Mucosa of rectum (tissue), 2 donors: ENCODE data around the gene TRPT1.
"Not testable (repeated sequence)": the region's sequence is repeated elsewhere in the genome, so short reads cannot be mapped to it uniquely, and the experiment has no call there.

ENCODE experiments used
- H3K27ac ChIP-seq, 2 donors: one replicate each; pipeline ENCODE4 v1.7.0; 2013; ENCODE audit warnings: inconsistent platforms in 2 of 2, low read depth in 2 of 2, low read length in 2 of 2
- H3K27me3 ChIP-seq, 2 donors: one replicate each; pipeline ENCODE4 v1.7.0; 2013; ENCODE audit warnings: low read length in 2 of 2; ENCODE audit not compliant: control insufficient read depth in 2 of 2, insufficient read depth in 2 of 2
- H3K36me3 ChIP-seq, 2 donors: one replicate each; pipeline ENCODE4 v1.7.0; 2013; ENCODE audit warnings: low read length in 2 of 2; ENCODE audit not compliant: control insufficient read depth in 2 of 2, insufficient read depth in 2 of 2
- H3K4me1 ChIP-seq, 2 donors: one replicate each; pipeline ENCODE4 v1.7.0; 2013; ENCODE audit warnings: low read length in 2 of 2, mild to moderate bottlenecking in 1 of 2; ENCODE audit not compliant: control insufficient read depth in 2 of 2, insufficient read depth in 2 of 2
- H3K4me3 ChIP-seq, 2 donors: one replicate each; pipeline ENCODE4 v1.7.0; 2013; ENCODE audit warnings: low read length in 2 of 2
- H3K9ac ChIP-seq, 2 donors: one replicate each; pipeline ENCODE4 v1.7.0; 2013; ENCODE audit warnings: low read length in 2 of 2, low read depth in 1 of 2, mild to moderate bottlenecking in 1 of 2
- H3K9me3 ChIP-seq, 2 donors: one replicate each; pipeline ENCODE4 v1.7.0; 2013; ENCODE audit warnings: low read length in 2 of 2; ENCODE audit not compliant: control insufficient read depth in 2 of 2
- donor health status: healthy.
- donor health status: Normal muscosa, but diverticular disease.

TRPT1 gene

GRCh38 chr11:64250415-64251015 lies 24.5 kb upstream of the TRPT1 start:
- Histone ChIP-seq H3K27ac (no peak overlapping the region), H3K4me3 (peak overlapping the region; percentile 73), H3K36me3 (peaks cover 11% of the 10 kb centered on the region in 2 donors), H3K9ac (peak overlapping the region in 1 of 2 donors; percentile 76), H3K9me3 (no peaks in the 10 kb centered on the region), H3K27me3 (no peaks in the 10 kb centered on the region), H3K4me1 (peaks cover 35 to 36% of the 10 kb centered on the region in 2 donors)

GRCh38 chr11:64249563-64250414 lies 23.8 kb upstream of the TRPT1 start:
- peaks cover 41 to 42% of the 10 kb centered on the region in 2 donors for H3K4me1 ChIP-seq
- H3K36me3 ChIP-seq = peaks cover 4% of the 10 kb centered on the region in 2 donors
- no peak overlapping the region for H3K9ac ChIP-seq
- no peak overlapping the region for H3K27ac ChIP-seq
- H3K4me3 ChIP-seq = no peak overlapping the region
- no peaks in the 10 kb centered on the region for H3K9me3 ChIP-seq
- H3K27me3 ChIP-seq = no peaks in the 10 kb centered on the region

- Histone ChIP-seq H3K9me3 (no peaks in the 10 kb centered on the region), H3K4me3 (no peak overlapping the region), H3K4me1 (peaks cover 41 to 42% of the 10 kb centered on the region in 2 donors), H3K36me3 (no peaks in the 10 kb centered on the region), H3K9ac (no peak overlapping the region), H3K27ac (no peak overlapping the region), H3K27me3 (no peaks in the 10 kb centered on the region)
Observed at GRCh38 chr11:64249038-64249437, 23.1 kb upstream of the TRPT1 start.

GRCh38 chr11:64248578-64248977 lies 22.6 kb upstream of the TRPT1 start:
- Histone ChIP-seq H3K27ac (no peak overlapping the region), H3K9ac (no peak overlapping the region), H3K9me3 (no peaks in the 10 kb centered on the region), H3K4me3 (no peak overlapping the region), H3K27me3 (no peaks in the 10 kb centered on the region), H3K36me3 (peaks cover 1 to 2% of the 10 kb centered on the region in 2 donors), H3K4me1 (peaks cover 38 to 42% of the 10 kb centered on the region in 2 donors)

- Histone ChIP-seq H3K27me3 (no peaks in the 10 kb centered on the region), H3K4me1 (peaks cover 35 to 42% of the 10 kb centered on the region in 2 donors), H3K9me3 (no peaks in the 10 kb centered on the region), H3K36me3 (peaks cover 7% of the 10 kb centered on the region in 2 donors), H3K27ac (peak overlapping the region; percentile 92 to 95), H3K4me3 (peak overlapping the region; percentile 95 to 97), H3K9ac (peak overlapping the region; percentile 86 to 89)
Observed at GRCh38 chr11:64247729-64248531, 21.9 kb upstream of the TRPT1 start.

- H3K9ac ChIP-seq = peak within 1 kb of the TSS; percentile 86 to 89
- H3K27me3 ChIP-seq = no peaks in the 10 kb centered on the region
- H3K36me3 ChIP-seq = peaks cover 7 to 8% of the 10 kb centered on the region in 2 donors
- H3K27ac ChIP-seq = peak within 1 kb of the TSS; percentile 93 to 95
- peak within 1 kb of the TSS; percentile 95 to 97 for H3K4me3 ChIP-seq
- H3K4me1 ChIP-seq = peaks cover 38 to 44% of the 10 kb centered on the region in 2 donors
- no peaks in the 10 kb centered on the region for H3K9me3 ChIP-seq
Observed at GRCh38 chr11:64246871-64247728, 21.1 kb upstream of the TRPT1 start, which contains the start of gene PPP1R14B. Gene PPP1R14B, minus strand, starts transcription at chr11:64246943. Its CDS starts 270 bp downstream, at chr11:64246673.

- not testable (repeated sequence) for H3K27me3 ChIP-seq, H3K36me3 ChIP-seq, H3K9me3 ChIP-seq
- H3K9ac ChIP-seq = peak overlapping the region in 1 of 2 donors; percentile 84
- peak overlapping the region; percentile 91 for H3K4me3 ChIP-seq
- peak overlapping the region; percentile 93 to 95 for H3K27ac ChIP-seq
- peaks cover 37 to 43% of the 10 kb centered on the region in 2 donors for H3K4me1 ChIP-seq
Observed at GRCh38 chr11:64246621-64246870, 20.6 kb upstream of the TRPT1 start.

GRCh38 chr11:64245797-64246620 lies 20.0 kb upstream of the TRPT1 start:
- Histone ChIP-seq H3K9ac (peak overlapping the region; percentile 84), H3K27me3 (no peaks in the 10 kb centered on the region), H3K4me3 (peak overlapping the region; percentile 91), H3K9me3 (no peaks in the 10 kb centered on the region), H3K27ac (peak overlapping the region; percentile 93), H3K4me1 (peaks cover 36 to 41% of the 10 kb centered on the region in 2 donors), H3K36me3 (peaks cover 7 to 8% of the 10 kb centered on the region in 2 donors)

- Histone ChIP-seq H3K9me3 (no peaks in the 10 kb centered on the region), H3K27ac (peak overlapping the region; percentile 93), H3K36me3 (peaks cover 7 to 8% of the 10 kb centered on the region in 2 donors), H3K27me3 (no peaks in the 10 kb centered on the region), H3K4me1 (peaks cover 32 to 39% of the 10 kb centered on the region in 2 donors), H3K4me3 (peak overlapping the region; percentile 91), H3K9ac (peak overlapping the region; percentile 84)
Observed at GRCh38 chr11:64245401-64245796, 19.4 kb upstream of the TRPT1 start.
